Measurements from ENCODE around the gene MRPL18.
"Not testable (repeated sequence)": the region's sequence is repeated elsewhere in the genome, so short reads cannot be mapped to it uniquely, and the experiment has no call there.

Gene MRPL18

GRCh38 chr6:159806021-159806458 lies 15.8 kb downstream of the MRPL18 start:
- in situ Hi-C loops (cut with MboI; ENCODE audit: low sequenced_read_pairs, unreplicated experiment): no loop called here
- DNase-seq (ENCODE audit: low spot score): no peak
- TF ChIP-seq, protein P1, sequence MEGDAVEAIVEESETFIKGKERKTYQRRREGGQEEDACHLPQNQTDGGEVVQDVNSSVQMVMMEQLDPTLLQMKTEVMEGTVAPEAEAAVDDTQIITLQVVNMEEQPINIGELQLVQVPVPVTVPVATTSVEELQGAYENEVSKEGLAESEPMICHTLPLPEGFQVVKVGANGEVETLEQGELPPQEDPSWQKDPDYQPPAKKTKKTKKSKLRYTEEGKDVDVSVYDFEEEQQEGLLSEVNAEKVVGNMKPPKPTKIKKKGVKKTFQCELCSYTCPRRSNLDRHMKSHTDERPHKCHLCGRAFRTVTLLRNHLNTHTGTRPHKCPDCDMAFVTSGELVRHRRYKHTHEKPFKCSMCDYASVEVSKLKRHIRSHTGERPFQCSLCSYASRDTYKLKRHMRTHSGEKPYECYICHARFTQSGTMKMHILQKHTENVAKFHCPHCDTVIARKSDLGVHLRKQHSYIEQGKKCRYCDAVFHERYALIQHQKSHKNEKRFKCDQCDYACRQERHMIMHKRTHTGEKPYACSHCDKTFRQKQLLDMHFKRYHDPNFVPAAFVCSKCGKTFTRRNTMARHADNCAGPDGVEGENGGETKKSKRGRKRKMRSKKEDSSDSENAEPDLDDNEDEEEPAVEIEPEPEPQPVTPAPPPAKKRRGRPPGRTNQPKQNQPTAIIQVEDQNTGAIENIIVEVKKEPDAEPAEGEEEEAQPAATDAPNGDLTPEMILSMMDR (IDR thresholded peaks at IDR 0.05; ENCODE audit: borderline replicate concordance, control extremely low read depth, extremely low read depth, insufficient read depth, missing control alignments): no peak

DNA sequence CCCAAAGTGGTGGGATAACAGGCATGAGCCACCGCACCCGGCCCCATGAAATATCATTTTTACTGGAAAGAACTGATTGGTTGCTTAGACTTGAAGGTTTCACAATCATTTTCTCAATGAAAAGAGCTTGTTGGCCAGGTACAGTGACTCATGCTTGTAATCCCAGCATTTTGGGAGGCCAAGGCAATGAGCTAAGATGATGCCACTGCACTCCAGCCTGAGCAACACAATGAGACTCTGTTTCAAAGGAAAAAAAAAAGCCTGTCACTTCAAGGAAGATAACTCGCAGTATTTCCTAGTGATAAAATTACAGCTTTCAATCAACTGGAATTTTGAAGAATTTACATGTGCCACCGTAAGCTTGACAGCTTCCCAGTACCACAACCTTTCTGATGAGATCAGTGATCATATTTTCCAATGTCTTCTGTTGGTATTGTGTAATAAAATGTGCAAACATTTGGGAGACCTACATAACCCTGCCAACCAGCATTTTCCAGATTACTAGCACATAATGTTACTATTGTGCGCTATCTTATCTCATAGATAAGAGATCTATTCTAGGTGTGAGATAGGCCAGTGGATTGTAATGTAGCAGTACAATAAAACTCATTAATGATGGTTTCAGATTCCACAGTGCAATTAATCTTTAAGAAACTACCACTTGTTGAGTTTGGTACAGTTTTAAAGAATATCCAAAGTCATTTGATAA lies 17.0 kb downstream of the MRPL18 start:
- DNase-seq (ENCODE audit: low spot score): no peak
- TF ChIP-seq, protein P1 (IDR thresholded peaks at IDR 0.05; ENCODE audit: borderline replicate concordance, control extremely low read depth, extremely low read depth, insufficient read depth, missing control alignments): no peak
- in situ Hi-C loops (cut with MboI; ENCODE audit: low sequenced_read_pairs, unreplicated experiment): no loop called here

DNA sequence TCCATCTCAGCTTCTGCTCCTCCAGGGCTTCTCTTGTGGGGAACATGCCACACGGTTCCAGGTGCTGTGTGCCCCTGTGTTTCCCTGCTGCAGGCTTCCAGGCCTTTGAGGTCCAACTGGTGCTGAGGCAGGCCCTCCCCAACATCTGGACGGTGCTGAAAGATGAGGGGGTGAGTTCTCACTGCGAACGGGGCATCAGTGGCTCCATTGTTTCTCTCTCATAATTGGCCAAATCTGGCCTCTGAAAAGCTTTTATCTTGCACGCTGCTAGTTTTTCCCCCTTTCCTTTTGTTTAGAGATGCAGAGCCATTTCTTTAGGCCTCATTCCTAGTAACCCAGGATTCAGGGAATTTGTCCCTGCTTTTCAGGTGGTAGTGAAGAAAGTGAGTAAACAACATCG lies 18.4 kb downstream of the MRPL18 start:
- TF ChIP-seq, protein P1 (IDR thresholded peaks at IDR 0.05; ENCODE audit: borderline replicate concordance, control extremely low read depth, extremely low read depth, insufficient read depth, missing control alignments): no peak
- DNase-seq (ENCODE audit: low spot score): no peak
- in situ Hi-C loops (cut with MboI; ENCODE audit: low sequenced_read_pairs, unreplicated experiment): no loop called here

- in situ Hi-C loops (cut with MboI; ENCODE audit: low sequenced_read_pairs, unreplicated experiment): no loop called here
- TF ChIP-seq, protein P1 (IDR thresholded peaks at IDR 0.05; ENCODE audit: borderline replicate concordance, control extremely low read depth, extremely low read depth, insufficient read depth, missing control alignments): no peak
- DNase-seq (ENCODE audit: low spot score): no peak
Observed at GRCh38 chr6:159809149-159809548, 18.9 kb downstream of the MRPL18 start.

DNA sequence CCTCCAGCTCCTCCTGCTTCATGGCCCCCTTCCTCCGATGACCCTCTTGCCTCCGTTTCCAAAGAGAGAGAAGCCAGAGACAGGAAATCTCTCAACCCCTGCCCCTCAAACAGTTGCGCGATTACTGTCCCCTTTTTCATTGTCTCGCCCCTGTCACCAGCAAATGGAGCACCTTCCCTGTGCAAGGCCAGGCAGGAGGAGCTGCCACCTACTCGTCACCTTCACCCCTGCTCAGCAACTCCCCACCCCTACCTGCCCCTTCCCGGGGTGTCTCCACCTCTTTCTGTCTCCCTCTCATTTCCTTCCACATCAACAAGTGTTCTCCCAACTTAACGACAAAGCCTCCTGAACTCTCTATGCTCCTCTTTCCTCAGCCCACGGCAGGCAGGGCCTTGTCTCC lies 23.5 kb downstream of the MRPL18 start:
- in situ Hi-C loops (cut with MboI; ENCODE audit: low sequenced_read_pairs, unreplicated experiment): no loop called here
- DNase-seq (ENCODE audit: low spot score): no peak
- TF ChIP-seq, protein P1 (IDR thresholded peaks at IDR 0.05; ENCODE audit: borderline replicate concordance, control extremely low read depth, extremely low read depth, insufficient read depth, missing control alignments): no peak

- TF ChIP-seq, protein P1 (IDR thresholded peaks at IDR 0.05; ENCODE audit: borderline replicate concordance, control extremely low read depth, extremely low read depth, insufficient read depth, missing control alignments): no peak
- in situ Hi-C loops (cut with MboI; ENCODE audit: low sequenced_read_pairs, unreplicated experiment): no loop called here
- DNase-seq (ENCODE audit: low spot score): no peak
Observed at GRCh38 chr6:159815410-159815809, 25.1 kb downstream of the MRPL18 start.

DNA sequence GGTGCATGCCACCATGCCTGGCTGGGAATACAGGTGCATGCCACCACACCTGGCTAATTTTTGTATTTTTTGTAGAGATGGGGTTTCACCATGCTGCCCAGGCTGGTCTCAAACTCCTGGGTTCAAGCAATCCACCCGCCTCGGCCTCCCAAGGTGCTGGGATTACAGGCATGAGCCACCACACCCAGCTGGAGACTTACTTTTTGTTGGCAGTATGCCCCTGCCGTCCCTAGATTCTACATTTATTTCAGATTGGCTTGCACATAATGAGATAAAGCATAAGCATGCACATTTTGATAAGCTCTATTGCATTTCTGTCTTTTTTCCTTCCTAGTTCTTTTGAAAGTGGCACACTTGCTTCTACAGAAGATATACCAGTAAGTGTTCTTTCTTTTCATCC lies 26.5 kb downstream of the MRPL18 start:
- in situ Hi-C loops (cut with MboI; ENCODE audit: low sequenced_read_pairs, unreplicated experiment); DNase-seq (ENCODE audit: low spot score): not testable (repeated sequence)
